ENCODE data around the gene CCDC167. TPM values are rescaled to one million over a fixed set of nuclear protein-coding genes. Genes with fewer than 3 reads are reported as not detected.

The CCDC167 gene
- total RNA-seq, 2 donors from 2014 or later = 39.2 to 78.5 TPM

DNA sequence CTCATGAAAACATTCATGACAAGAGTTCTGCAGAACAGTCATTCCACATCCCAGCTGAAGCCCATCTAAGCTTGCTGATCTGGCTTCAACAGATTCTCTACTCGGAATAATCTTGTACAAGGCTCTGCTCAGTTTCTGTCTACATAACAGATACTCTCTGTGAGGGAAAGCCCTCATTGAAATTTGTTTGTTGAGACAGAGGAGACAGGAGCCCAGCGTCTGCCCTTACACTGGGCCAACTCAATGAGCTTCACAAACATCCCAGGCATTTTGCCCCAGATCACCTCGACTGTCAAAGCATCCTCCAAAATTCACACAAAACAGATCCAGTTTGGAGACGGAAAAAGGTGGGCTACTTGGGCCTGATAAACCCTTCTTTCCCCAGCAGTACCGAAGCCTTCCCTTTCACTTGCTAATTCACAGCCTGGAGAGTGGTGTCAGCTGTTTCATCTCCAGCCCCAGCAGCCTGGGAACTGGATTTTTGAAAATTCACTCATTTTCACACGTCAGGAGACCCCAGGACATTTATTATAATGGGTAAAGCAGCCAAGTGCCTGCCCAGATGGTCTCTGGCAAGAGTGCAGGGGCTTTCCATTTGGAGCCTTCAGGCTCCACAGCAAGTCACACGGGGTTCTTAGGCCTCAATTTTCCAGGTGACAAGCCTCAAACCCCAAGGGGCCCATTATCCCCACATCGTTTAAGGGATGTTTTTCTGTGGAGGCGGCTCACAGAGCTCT lies 7.3 kb downstream of the CCDC167 start:
- Mint-ChIP-seq H3K27ac (peak overlapping the region; percentile 97), H3K27me3 (no peaks in the 10 kb centered on the region), H3K4me3 (peak overlapping the region; percentile 86)

GRCh38 chr6:37491830-37492208 lies 7.9 kb downstream of the CCDC167 start:
- H3K36me3 Mint-ChIP-seq (ENCODE audit: low read depth) = peaks cover 47% of the 10 kb centered on the region
- no peaks in the 10 kb centered on the region for H3K27me3 Mint-ChIP-seq
- H3K9me3 Mint-ChIP-seq = no peaks in the 10 kb centered on the region
- ATAC-seq (replicated peaks) = no peak
- H3K4me3 Mint-ChIP-seq = peak overlapping the region; percentile 86
- peaks cover 58% of the 10 kb centered on the region for H3K4me1 Mint-ChIP-seq
- H3K27ac Mint-ChIP-seq = peak overlapping the region; percentile 97

More for the DNA sequence above, 7.3 kb downstream of the CCDC167 start:
- Mint-ChIP-seq H3K4me1 (peaks cover 63% of the 10 kb centered on the region), H3K36me3 (ENCODE audit: low read depth) (peaks cover 53% of the 10 kb centered on the region), H3K9me3 (no peaks in the 10 kb centered on the region)
- ATAC-seq (replicated peaks) = no peak

- peak; percentile 50 for ATAC-seq (replicated peaks)
- Mint-ChIP-seq H3K27me3 (no peaks in the 10 kb centered on the region), H3K9me3 (no peaks in the 10 kb centered on the region), H3K4me1 (peaks cover 58% of the 10 kb centered on the region), H3K27ac (peak overlapping the region; percentile 97), H3K36me3 (ENCODE audit: low read depth) (peaks cover 44% of the 10 kb centered on the region), H3K4me3 (peak overlapping the region; percentile 86)
Observed at GRCh38 chr6:37491171-37491829, 8.4 kb downstream of the CCDC167 start.

DNA sequence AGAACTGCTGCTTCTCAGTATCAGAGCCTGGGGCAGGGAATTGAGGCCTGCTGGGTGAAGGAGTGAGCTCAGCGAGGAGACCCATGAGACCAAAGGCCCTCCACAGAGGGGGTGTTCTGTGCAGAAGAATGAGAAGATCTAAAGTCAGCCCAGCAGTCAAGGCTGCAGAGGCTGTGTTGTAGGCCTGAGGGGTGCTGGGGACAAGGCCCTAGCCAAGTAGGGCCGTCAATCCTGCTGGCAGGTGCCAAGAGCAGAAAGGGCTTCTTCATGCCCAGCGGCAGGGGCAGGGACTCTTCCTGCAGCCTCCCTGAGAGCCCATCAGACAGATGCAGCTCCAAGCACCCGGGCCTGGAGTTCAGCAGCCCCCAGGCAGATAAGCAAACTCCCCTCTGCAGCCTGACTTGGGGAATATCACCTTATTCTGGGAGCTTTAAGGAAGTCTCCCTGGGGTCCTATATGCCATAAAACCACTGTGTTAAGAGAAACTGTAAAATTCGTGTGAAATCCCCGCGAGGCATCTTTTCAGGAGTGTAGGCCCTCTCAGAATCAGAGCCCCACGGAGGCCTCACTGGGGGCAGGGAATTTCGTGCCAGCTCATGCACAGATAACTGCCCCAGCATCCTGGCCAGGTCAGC lies 9.0 kb downstream of the CCDC167 start:
- peaks cover 42% of the 10 kb centered on the region for H3K36me3 Mint-ChIP-seq (ENCODE audit: low read depth)
- ATAC-seq (replicated peaks) = no peak
- H3K4me3 Mint-ChIP-seq = peak overlapping the region; percentile 86
- H3K4me1 Mint-ChIP-seq = peaks cover 58% of the 10 kb centered on the region
- no peaks in the 10 kb centered on the region for H3K9me3 Mint-ChIP-seq
- peak overlapping the region; percentile 97 for H3K27ac Mint-ChIP-seq
- no peaks in the 10 kb centered on the region for H3K27me3 Mint-ChIP-seq

GRCh38 chr6:37489697-37490336 lies 9.9 kb downstream of the CCDC167 start:
- H3K4me3 Mint-ChIP-seq = peak overlapping the region; percentile 86
- H3K27ac Mint-ChIP-seq = peak overlapping the region; percentile 97
- H3K27me3 Mint-ChIP-seq = no peaks in the 10 kb centered on the region
- ATAC-seq (replicated peaks) = peak; percentile 17
- peaks cover 34% of the 10 kb centered on the region for H3K36me3 Mint-ChIP-seq (ENCODE audit: low read depth)
- peaks cover 53% of the 10 kb centered on the region for H3K4me1 Mint-ChIP-seq
- H3K9me3 Mint-ChIP-seq = no peaks in the 10 kb centered on the region

- H3K4me3 Mint-ChIP-seq = peak overlapping the region; percentile 86
- no peaks in the 10 kb centered on the region for H3K9me3 Mint-ChIP-seq
- H3K36me3 Mint-ChIP-seq (ENCODE audit: low read depth) = peaks cover 34% of the 10 kb centered on the region
- no peaks in the 10 kb centered on the region for H3K27me3 Mint-ChIP-seq
- peak overlapping the region; percentile 97 for H3K27ac Mint-ChIP-seq
- H3K4me1 Mint-ChIP-seq = peaks cover 49% of the 10 kb centered on the region
- ATAC-seq (replicated peaks) = peak; percentile 80
Observed at GRCh38 chr6:37488476-37488875, 11.2 kb downstream of the CCDC167 start.

GRCh38 chr6:37487591-37488380 lies 11.9 kb downstream of the CCDC167 start:
- H3K27ac Mint-ChIP-seq = peak overlapping the region; percentile 97
- peaks cover 49% of the 10 kb centered on the region for H3K4me1 Mint-ChIP-seq
- no peak for ATAC-seq (replicated peaks)
- H3K27me3 Mint-ChIP-seq = no peaks in the 10 kb centered on the region
- no peaks in the 10 kb centered on the region for H3K9me3 Mint-ChIP-seq
- H3K4me3 Mint-ChIP-seq = peak overlapping the region; percentile 86
- H3K36me3 Mint-ChIP-seq (ENCODE audit: low read depth) = peaks cover 41% of the 10 kb centered on the region

GRCh38 chr6:37486121-37486839 lies 13.4 kb downstream of the CCDC167 start:
- Mint-ChIP-seq H3K27me3 (no peaks in the 10 kb centered on the region), H3K4me3 (no peak overlapping the region), H3K9me3 (no peaks in the 10 kb centered on the region), H3K36me3 (ENCODE audit: low read depth) (peaks cover 48% of the 10 kb centered on the region), H3K4me1 (peaks cover 35% of the 10 kb centered on the region), H3K27ac (peak overlapping the region; percentile 67)
- ATAC-seq (replicated peaks) = no peak

- Mint-ChIP-seq H3K9me3 (no peaks in the 10 kb centered on the region), H3K36me3 (ENCODE audit: low read depth) (peaks cover 56% of the 10 kb centered on the region), H3K4me1 (peaks cover 30% of the 10 kb centered on the region), H3K27me3 (no peaks in the 10 kb centered on the region), H3K27ac (peak overlapping the region; percentile 57), H3K4me3 (no peak overlapping the region)
- no peak for ATAC-seq (replicated peaks)
Observed at GRCh38 chr6:37485291-37485702, 14.4 kb downstream of the CCDC167 start.

GRCh38 chr6:37484786-37485170 lies 14.9 kb downstream of the CCDC167 start:
- H3K36me3 Mint-ChIP-seq (ENCODE audit: low read depth) = peaks cover 53% of the 10 kb centered on the region
- H3K9me3 Mint-ChIP-seq = no peaks in the 10 kb centered on the region
- H3K4me3 Mint-ChIP-seq = no peak overlapping the region
- H3K27me3 Mint-ChIP-seq = no peaks in the 10 kb centered on the region
- ATAC-seq (replicated peaks) = no peak
- peaks cover 25% of the 10 kb centered on the region for H3K4me1 Mint-ChIP-seq
- H3K27ac Mint-ChIP-seq = no peak overlapping the region

DNA sequence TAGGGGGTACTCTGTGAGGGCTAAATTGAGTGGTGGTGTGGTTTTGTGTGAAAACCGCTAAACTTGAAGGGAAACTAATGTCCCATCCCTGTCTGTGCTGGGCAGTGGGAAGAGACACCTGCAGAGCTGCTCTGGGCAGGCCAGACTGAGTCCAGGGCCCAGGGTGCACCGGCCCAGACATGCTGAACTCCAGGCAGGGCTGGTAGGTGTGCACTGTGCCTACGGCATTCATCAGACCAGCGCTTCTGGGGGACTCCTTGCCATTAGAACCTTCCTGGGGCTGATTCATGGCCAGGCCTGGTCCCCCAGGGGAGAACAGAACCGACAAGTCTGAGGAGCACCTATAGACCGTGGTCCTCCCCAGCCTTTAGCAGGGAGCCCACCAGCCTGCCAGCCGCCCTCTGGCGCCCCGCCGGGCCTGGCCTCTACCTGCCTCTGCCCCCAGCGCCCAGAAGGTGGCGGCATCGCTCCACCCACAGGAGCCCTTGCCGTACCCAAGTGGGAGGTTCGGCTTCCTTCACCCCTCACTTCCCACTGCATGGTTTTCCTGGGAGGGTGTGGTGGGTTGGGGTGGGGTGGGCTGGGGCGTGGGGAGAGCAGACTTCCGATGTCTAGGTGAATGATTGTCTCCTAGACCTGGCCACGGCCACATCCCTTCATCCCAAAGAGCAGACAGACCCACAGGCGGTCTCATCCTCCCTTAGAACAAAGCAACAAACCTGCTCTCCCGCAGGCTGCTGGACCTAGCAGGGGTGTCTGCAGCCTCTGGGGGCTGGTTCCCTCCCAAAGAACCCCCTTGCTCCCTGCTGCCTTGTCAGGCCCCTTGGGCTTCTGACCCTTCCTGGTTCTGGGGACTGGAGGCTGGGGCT lies 15.5 kb downstream of the CCDC167 start:
- Mint-ChIP-seq H3K4me1 (peaks cover 21% of the 10 kb centered on the region), H3K27ac (no peak overlapping the region), H3K36me3 (ENCODE audit: low read depth) (peaks cover 58% of the 10 kb centered on the region), H3K27me3 (no peaks in the 10 kb centered on the region), H3K4me3 (no peak overlapping the region), H3K9me3 (no peaks in the 10 kb centered on the region)
- peak; percentile 63 for ATAC-seq (replicated peaks)

DNA sequence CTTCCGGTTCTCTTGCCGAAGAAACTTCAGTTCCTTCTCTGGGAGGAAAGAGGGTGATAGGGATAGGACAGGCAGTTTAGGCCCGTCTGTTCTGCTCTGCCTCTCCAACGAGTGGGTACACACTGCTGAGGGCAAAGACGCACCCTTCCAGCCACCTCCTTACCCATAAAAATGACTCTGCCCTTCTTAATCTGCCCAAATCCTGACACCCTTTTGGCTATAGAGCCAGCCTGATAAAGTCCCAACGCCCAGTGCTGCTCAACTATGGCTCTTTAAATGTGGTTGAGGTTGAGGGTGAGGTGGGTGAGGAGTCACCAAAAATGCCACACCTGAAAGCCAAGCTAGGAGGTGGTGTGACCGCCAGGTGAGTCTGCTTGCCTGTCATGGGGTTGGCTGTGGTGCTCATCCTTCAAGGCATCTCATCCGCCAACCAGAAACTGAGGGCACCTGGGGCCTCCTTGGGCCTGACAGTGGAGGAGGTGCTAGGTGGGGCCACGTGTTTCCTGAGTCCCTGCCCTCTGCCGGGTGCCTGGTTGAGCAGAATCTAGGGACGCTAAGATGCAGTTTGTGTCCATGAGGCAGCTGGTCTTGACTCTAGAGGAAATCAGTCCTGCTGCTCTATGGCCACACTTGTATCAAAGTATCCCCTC lies 16.3 kb downstream of the CCDC167 start:
- Mint-ChIP-seq H3K27ac (peak overlapping the region; percentile 46), H3K9me3 (no peaks in the 10 kb centered on the region), H3K4me1 (peaks cover 15% of the 10 kb centered on the region), H3K27me3 (no peaks in the 10 kb centered on the region), H3K36me3 (ENCODE audit: low read depth) (peaks cover 58% of the 10 kb centered on the region), H3K4me3 (no peak overlapping the region)
- ATAC-seq (replicated peaks) = peak; percentile 3

All from activated T-helper 17 cell treated with anti-CD3 and anti-CD28 coated beads, Interleukin-2, amount 50 U/mL, for 72 hours (primary cell).